KMS-11 (cell line): Measurements from ENCODE around the gene CNNM4.

Source experiments
- H2AFZ ChIP-seq: fragments of 200-600 bp; sonication (generic); 2 replicates; pipeline ENCODE4 v1.6.1; 2016; ENCODE audit warnings: antibody characterized with exemption, mixed run types, low read depth
- H3K27ac ChIP-seq: fragments of 200-600 bp; sonication (generic); 2 replicates; pipeline ENCODE4 v1.6.1; 2016; ENCODE audit warnings: mild to moderate bottlenecking, mixed run types
- H3K27me3 ChIP-seq: fragments of 200-600 bp; sonication (generic); 2 replicates; pipeline ENCODE4 v1.6.1; 2017; ENCODE audit warnings: mild to moderate bottlenecking, low read depth, mixed run types, moderate library complexity; ENCODE audit not compliant: insufficient read depth
- H3K36me3 ChIP-seq: fragments of 200-600 bp; sonication (generic); 2 replicates; pipeline ENCODE4 v1.6.1; 2017; ENCODE audit warnings: mild to moderate bottlenecking, mixed run types; ENCODE audit not compliant: insufficient read depth
- H3K4me1 ChIP-seq: fragments of 200-600 bp; sonication (generic); 2 replicates; pipeline ENCODE4 v1.6.1; 2016; ENCODE audit warnings: mild to moderate bottlenecking, low read depth, mixed run types; ENCODE audit not compliant: poor library complexity, severe bottlenecking
- H3K4me2 ChIP-seq: fragments of 200-600 bp; sonication (generic); 2 replicates; pipeline ENCODE4 v1.7.0; 2016; ENCODE audit warnings: mild to moderate bottlenecking, mixed run types
- H3K4me3 ChIP-seq: fragments of 200-600 bp; sonication (generic); IDR thresholded peaks from 2 replicates; pipeline ENCODE4 v1.6.1; 2017; ENCODE audit warnings: low read depth, low read length, mixed read lengths; ENCODE audit not compliant: insufficient read depth
- H3K79me2 ChIP-seq: fragments of 200-600 bp; sonication (generic); 2 replicates; pipeline ENCODE4 v1.6.1; 2016; ENCODE audit warnings: low read depth, mixed run types; ENCODE audit not compliant: insufficient read depth
- H3K9ac ChIP-seq: fragments of 200-600 bp; sonication (generic); 2 replicates; pipeline ENCODE4 v1.6.1; 2016; ENCODE audit warnings: mild to moderate bottlenecking, mixed run types
- H4K20me1 ChIP-seq: fragments of 200-600 bp; sonication (generic); 2 replicates; pipeline ENCODE4 v1.6.1; 2016; ENCODE audit warnings: mild to moderate bottlenecking, mixed run types; ENCODE audit not compliant: insufficient read depth
- CTCF ChIP-seq: fragments of 200-600 bp; sonication (generic); conservative IDR thresholded peaks from 2 replicates; pipeline ENCODE4 v1.6.1; 2017; ENCODE audit warnings: low read depth, mild to moderate bottlenecking, antibody characterized with exemption, low read length, moderate library complexity, mixed read lengths

The CNNM4 gene

GRCh38 chr2:96841701-96842495 is 81.2 kb downstream of the CNNM4 start:
- Histone ChIP-seq H3K4me2 (no peak overlapping the region), H3K36me3 (peaks cover 3% of the 10 kb centered on the region; the same call in 1 of the 2 replicates), H3K27me3 (no peaks in the 10 kb centered on the region), H4K20me1 (no peaks in the 10 kb centered on the region), H3K79me2 (peaks cover 10% of the 10 kb centered on the region; the same call in 1 of the 2 replicates), H3K27ac (no peak overlapping the region; the same call in 1 of the 2 replicates), H3K4me1 (peaks cover 81% of the 10 kb centered on the region), H3K9ac (no peak overlapping the region), H3K4me3 (no peak overlapping the region), H2AFZ (no peak overlapping the region)
- no peak for TF ChIP-seq CTCF

- no peak for TF ChIP-seq CTCF
- Histone ChIP-seq H3K27ac (peak overlapping the region; percentile 26; the same call in 1 of the 2 replicates), H3K79me2 (peaks cover 12% of the 10 kb centered on the region; the same call in 1 of the 2 replicates)
Measured at GRCh38 chr2:96842600-96842999, 81.9 kb downstream of the CNNM4 start.

GRCh38 chr2:96843538-96844268 is 83.0 kb downstream of the CNNM4 start, which contains the start of gene ANKRD23:
ANKRD23 (minus strand) TSS chr2:96844021; CDS start chr2:96843992, 29 bp downstream.
- Histone ChIP-seq H3K9ac (no peak within 1 kb of the TSS), H3K79me2 (peaks cover 12% of the 10 kb centered on the region; the same call in 1 of the 2 replicates), H3K27me3 (no peaks in the 10 kb centered on the region), H3K4me2 (no peak within 1 kb of the TSS), H3K27ac (peak within 1 kb of the TSS; percentile 26; the same call in 1 of the 2 replicates), H3K36me3 (peaks cover 3% of the 10 kb centered on the region; the same call in 1 of the 2 replicates), H2AFZ (no peak within 1 kb of the TSS), H3K4me1 (peaks cover 81% of the 10 kb centered on the region), H4K20me1 (no peaks in the 10 kb centered on the region), H3K4me3 (no peak within 1 kb of the TSS)
- TF ChIP-seq CTCF, result no peak

More at GRCh38 chr2:96842600-96842999, 81.9 kb downstream of the CNNM4 start:
- H3K27me3 ChIP-seq, result no peaks in the 10 kb centered on the region
- H4K20me1 ChIP-seq, result no peaks in the 10 kb centered on the region
- H3K4me1 ChIP-seq, result peaks cover 81% of the 10 kb centered on the region
- H3K4me2 ChIP-seq, result no peak overlapping the region
- peaks cover 3% of the 10 kb centered on the region; the same call in 1 of the 2 replicates for H3K36me3 ChIP-seq
- no peak overlapping the region for H2AFZ ChIP-seq
- H3K9ac ChIP-seq, result no peak overlapping the region
- no peak overlapping the region for H3K4me3 ChIP-seq

- Histone ChIP-seq H2AFZ (no peak overlapping the region), H3K27me3 (no peaks in the 10 kb centered on the region), H3K4me1 (peaks cover 81% of the 10 kb centered on the region), H3K4me3 (no peak overlapping the region), H3K27ac (no peak overlapping the region), H3K36me3 (peaks cover 3% of the 10 kb centered on the region; the same call in 1 of the 2 replicates), H4K20me1 (no peaks in the 10 kb centered on the region), H3K4me2 (no peak overlapping the region), H3K79me2 (peaks cover 12% of the 10 kb centered on the region; the same call in 1 of the 2 replicates), H3K9ac (no peak overlapping the region)
- TF ChIP-seq CTCF, result no peak
Measured at GRCh38 chr2:96844405-96844808, 83.7 kb downstream of the CNNM4 start.
